ENCODE results near the gene KRCC1. TPM values are rescaled to one million over a fixed set of nuclear protein-coding genes. Genes with fewer than 3 reads are reported as not detected.

KRCC1 gene
- polyA plus RNA-seq, 1 experiment: 42.6 TPM

Small RNAs within 50 kb of the gene (small RNA-seq; reads per million reads assigned to genes)
- not detected for gene MIR4780 (ENCODE audit: insufficient read length, low read depth)
- 136 reads per million, percentile 90 among the genes with 10 or more reads in this experiment for gene RNU2-63P (ENCODE audit: insufficient read length, low read depth)

Other genes starting within 250 kb of the KRCC1 start
- 1.1 and 1.4 TPM in 2 replicates for gene RGPD2, start 230.0 kb downstream of the KRCC1 start, polyA plus RNA-seq (2011; rRNA removed)
- not detected in 2 replicates for gene RNU2-63P, start 39.2 kb downstream of the KRCC1 start, polyA plus RNA-seq (2011; rRNA removed)
- gene SMYD1, start 12.0 kb upstream of the KRCC1 start, polyA plus RNA-seq (2011; rRNA removed): not detected in 2 replicates
- not detected in 2 replicates for gene FABP1, start 72.3 kb upstream of the KRCC1 start, polyA plus RNA-seq (2011; rRNA removed)
- 3.7 and 5.0 TPM in 2 replicates for gene THNSL2, start 114.6 kb upstream of the KRCC1 start, polyA plus RNA-seq (2011; rRNA removed)

Measured in AG04450 (cell line).